Stimulated activated CD8-positive, alpha-beta memory T cell treated with anti-CD3 and anti-CD28 coated beads, Interleukin-12 subunit alpha, Interleukin-12 subunit beta, amount 100 ng/mL, for 4 hours (primary cell): ENCODE data around the gene EXOC4.

Experiments
- DNase-seq: peaks from one replicate; pipeline ENCODE4 v3.0.0-alpha.2; 2020; ENCODE audit warnings: low read depth

EXOC4 gene

DNA sequence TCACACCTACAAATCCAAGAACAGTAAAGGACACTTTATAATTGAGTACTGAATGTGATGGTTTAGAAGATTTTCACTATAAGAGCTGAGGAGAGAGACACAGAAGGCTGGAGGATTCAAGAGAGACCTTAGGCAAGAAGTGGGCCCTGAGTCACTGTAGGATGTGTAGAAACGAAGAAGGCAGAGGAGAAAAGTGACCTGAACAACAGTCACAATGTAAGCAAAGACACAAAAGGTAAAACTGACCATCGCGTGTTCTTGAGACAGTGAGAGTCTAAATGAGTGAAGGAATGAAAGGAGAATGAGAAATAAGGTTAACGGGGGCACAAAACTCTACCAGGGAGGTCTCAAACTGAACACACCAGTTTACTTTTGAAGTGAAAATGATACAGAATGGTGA lies 576.0 kb downstream of the EXOC4 start:
- no peak for DNase-seq

DNA sequence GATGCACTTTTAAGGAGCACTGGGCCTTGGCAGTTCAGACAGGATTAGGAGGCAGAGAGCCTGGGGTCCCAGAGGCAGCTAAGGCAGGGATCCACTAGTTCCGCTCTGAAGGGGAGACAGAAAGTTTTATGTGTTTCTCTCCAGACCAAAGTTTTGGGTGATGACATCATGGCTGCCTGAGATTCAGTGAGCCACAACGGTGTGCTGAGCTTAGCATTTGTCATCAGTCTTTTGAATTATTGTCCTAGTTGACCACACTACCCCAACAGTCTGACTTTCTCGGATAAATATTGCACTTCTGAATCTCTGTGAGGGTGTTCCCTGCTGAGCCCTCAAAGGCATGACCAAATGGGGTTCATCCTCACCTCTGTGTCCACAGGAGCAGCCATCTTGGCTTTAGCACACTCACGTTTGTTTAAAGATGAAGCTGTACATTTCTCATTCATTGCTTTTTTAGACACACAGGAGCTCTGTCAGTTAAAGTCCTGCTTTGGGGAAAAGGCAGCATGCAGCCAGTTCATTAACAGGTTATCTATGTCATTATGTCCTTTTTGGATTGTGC lies 576.5 kb downstream of the EXOC4 start:
- no peak for DNase-seq

DNA sequence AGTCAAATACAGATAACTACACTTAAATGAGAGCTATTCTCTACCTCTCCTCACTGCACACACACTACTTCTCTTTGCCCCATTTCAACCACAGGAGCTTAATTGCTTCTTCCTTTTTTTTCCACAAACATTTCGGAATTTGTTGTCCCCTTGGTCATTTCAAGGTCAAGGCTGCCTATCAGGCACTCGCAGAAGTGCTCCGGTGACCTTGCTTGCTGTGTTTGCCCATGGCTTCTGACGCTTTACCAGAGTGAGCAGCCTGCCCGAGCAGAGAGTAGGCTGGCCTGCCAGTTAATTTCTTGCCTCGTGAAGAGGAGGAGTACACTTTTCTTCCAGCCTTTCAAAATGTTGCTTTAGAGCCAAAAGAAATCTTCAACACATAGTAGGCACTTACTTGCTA lies 577.2 kb downstream of the EXOC4 start:
- DNase-seq: no peak

DNA sequence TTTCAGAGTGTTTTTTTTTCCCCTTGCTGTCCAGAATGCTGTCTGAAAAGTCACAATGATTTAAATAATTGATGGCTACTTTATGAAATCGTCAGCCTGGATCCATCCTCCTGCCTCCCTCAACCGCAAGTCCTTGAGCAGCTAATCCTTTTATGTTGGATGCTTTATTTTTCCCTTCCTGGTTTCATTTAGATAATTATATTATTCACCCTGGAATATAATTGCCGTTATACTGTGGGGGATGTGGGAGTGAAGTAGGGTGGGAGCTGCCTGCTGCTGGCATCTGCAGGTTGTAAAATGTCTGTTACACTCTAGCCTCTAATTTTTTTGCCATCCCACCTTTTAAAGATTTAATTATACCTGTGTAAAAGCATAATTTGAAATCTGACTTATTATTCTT lies 583.8 kb downstream of the EXOC4 start:
- DNase-seq: no peak

DNA sequence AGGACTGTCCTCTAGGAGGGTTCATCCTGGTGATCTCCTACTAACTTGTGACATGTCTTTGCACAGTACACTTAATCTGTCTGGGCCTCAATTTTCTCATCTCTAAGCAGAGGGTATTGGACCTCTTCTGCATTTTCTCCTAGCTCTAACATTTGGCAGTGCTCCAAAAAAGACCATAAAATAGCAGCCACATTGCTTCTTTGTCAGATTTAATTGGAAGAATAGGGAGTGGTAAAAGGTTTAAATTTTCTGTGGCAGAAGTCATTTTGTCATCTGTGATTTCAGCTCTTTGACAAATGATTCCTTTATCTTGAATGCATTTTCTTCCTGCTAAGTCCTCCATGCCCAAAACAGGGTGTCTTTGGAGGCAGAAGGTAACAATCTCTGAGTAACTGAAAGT lies 584.3 kb downstream of the EXOC4 start:
- DNase-seq: no peak

DNA sequence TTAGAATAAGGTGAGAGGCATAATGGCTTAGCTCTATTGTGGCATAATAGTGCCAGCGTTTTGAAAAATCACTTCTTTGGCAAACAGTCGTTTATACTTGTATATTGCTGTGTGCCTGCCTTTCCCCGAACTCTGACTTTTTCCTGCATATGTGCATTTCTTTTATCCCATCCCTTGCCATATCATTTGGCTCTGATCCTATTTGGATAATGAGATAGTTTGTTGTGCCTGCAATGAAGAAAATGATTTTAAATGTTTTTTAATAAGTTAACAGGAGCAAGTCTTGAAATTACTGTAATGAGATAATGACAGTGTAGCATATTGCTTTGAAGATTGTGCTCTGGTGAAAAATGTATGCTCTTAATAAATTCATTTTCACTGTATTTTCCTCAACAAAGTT lies 586.2 kb downstream of the EXOC4 start:
- no peak for DNase-seq

DNA sequence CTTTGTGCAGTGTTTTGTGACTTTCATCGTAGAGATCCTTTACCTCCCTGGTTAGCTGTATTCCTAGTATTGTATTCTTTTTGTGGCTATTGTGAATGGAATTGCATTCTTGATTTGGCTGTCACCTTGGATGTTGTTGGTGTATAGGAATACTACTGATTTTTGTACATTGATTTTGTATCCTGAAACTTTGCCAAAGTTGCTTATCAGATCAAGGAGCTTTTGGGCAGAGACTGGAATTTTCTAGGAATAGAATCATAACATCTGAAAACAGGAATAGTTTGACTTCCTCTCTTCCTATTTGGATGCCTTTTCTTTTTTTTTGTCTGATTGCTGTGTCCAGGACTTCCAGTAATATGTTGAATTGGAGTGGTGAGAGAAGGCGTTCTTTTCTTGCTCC lies 590.5 kb downstream of the EXOC4 start:
- DNase-seq: no peak

DNA sequence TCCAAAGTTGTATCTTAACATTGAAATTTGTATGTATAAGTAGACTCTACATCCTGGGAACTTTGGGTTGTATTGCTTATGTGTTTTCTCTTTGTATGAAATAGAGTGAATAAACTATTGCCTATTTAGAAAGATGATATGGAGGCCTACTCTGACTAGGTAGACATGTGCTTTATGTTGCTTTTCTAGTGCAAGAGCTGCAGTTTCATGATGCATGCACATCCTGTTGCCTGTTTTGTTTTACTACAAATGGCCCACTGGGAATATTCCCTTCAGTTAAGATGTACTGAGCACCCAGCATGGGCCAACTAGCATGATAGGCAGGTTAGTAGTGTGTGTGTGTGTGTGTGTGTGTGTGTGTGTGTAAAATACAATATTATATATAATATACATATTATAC lies 592.1 kb downstream of the EXOC4 start:
- no peak for DNase-seq

DNA sequence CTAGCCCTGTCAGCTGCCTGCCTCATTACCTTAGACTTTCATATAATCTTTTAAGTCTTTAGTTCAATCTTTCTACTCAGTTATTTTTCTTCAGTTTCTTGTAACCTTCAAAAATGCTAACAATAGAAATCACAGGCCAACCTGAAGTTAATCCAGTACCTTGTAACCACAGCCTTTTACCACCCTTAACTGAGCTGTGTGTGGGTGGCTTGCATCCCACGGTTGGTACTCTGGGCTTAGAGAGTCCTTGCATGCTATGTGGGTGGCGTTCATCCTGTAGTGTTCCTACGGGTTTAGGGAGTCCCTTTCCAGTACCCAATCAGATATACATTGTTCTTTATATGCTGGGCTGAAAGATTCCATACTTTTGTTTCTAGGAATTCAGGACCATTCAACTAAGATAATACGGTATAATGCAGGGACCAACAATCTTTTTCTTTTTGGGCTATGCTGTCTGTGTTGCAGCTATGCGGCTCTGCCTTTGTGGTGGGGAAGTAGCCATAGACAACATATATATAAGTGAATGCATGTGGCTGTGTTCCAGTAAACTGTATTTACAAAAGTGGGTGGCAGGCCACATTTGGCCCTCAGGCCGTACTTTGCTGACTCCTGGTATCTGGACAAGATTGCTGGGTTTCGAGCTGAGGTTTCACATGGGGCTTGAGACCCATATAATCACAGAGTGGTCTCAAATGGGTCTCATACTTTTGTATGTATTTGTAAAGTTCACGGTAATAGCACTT lies 593.5 kb downstream of the EXOC4 start:
- no peak for DNase-seq

DNA sequence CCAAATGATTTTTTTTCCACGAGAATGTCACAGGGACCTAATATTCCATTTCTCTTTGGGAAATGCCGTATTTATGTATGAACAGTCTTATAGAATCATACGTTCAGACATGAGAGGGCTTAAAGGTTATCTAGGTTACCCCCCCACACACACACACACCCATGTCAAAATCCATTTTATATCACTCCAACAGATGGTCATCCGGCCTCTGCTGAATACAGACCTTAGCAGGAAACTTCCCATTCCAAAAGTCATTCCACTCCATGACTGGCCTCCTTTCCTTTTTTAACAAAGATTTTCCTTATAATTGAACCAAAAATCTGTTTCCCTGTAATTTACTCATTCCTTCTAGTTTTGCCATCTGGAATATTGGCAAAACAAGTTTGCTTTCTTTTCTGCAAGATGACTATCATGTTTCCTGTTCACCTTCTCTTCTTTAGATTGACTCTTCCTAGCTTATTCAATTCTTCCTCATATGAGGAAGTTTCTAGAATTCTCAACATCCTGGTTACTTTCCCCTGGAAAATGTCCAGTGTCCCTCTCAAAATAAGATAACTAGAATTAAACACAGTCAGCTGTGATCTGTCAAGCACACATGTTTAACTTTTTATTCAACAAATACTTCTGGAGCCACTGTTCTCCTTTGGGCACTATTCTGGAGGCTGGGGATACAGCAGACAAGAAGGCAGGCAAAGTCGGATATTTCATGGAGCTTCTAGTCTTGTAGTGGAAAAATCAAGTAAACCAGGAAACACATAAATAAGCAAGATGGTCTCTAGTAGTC lies 597.8 kb downstream of the EXOC4 start:
- DNase-seq: no peak

DNA sequence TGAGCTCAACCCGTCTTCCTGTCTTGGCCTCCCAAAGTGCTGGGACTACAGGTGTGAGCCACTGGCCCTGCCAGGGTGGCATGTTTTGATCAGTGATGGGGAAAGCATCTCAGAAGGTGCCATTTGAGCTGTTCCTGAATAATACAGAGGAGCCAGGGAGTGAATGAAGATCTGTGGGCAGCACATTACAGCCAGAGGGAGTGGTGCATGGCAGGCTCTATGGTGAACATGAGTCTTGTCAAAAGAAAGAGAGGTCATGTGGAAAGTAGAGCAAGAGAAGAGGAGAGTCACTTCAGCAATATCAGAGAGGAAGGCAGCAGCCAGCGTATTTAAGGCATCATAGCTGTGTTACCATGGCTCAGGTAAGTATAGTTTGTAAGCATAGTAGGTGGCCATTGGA lies 598.5 kb downstream of the EXOC4 start:
- DNase-seq: no peak

DNA sequence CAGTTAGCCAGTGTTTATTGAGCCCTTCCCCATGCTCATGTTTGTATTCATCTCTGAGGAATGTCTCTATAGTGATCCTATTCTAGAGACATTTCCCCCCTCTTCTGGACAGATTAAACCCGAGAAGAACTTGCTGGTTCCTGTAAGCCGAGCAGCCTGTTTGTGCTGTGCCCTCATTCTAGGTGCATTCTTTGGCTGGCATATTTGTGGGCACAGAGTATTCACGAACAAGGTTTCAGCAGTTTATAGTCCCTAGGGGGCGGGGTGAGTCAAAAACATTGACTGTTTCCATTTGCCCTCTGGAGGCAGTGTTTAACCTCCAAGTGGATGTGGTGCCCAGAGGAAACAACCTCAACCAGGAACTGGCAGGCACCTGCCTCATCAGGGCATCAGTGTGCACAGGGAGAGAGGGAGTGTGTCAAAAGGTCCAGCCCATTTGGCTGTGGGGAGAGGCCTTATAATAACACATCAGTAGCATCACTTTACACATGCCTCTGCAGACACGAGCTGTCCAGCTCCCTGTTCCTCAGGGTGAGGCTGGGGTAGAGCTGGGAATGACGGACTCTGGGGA lies 600.9 kb downstream of the EXOC4 start:
- DNase-seq: no peak

DNA sequence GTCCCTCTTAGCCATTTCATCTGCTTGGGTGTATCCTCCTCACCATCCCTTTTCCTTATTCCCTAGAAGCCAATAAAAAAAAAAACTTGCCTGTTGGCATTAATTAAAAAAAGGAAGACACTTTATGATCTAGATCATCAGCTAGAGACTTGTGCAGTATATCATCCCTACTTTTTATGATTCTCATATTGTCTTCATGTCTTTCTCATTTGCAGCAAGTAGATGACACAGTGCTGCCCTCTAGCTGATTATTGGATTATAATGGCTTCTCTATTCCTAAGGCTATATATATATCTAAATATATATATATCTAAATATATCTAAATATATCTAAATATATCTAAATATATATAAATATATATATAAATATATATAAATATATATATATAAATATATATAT lies 601.9 kb downstream of the EXOC4 start:
- no peak for DNase-seq

DNA sequence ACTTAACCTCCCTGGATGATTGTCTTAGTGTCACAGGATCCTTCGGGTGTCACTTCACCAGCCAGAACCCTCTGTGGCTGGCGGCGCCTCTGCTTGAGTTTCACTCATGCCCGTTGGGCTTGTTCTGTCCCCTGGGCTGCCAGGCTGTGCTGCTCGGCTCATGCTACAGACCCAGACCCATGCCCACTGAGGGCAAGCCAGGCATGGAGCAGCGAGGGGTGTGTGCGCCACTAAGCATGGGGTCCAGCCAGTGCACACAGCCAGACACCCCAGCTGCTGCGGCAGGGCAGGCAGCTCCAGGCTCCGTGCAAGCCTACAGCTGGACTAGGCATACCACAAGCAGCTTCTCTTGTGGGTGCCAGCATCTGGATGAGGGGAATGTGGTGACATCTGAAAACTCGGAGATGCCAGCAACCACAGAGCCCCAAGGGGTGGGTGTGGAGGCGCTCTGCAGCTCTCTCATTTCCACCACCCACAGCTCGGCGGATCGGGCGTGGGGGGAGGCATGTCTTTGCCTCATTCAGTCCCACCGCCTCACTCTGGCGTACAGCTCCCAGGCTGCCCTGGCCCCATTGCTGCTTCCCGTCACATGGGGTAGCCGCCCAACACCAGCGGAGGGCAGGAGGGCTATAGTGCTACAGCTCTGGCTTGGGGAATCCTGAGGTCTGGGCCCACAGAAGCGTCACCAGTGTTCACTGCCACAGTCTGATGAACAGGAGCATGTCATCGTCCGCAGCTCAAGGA lies 604.7 kb downstream of the EXOC4 start:
- no peak for DNase-seq

DNA sequence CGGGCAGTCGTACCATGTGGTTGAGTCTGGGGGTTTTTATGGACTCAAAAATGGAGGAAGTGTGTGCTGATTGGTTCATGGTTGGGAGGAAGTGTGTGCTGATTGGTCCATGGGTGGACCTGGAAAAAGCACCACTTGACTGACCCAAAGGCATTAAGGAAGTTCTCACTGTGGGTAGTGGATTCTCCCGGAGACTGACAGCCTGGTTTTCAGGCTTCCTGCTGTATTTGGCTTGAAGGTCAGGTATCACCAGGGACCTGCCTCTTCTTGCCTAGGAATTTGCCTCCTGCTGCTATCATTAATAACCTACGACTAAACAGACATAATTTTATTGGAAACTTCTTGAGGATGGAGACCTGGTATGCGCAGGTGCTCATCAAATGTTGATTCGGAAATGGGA lies 605.4 kb downstream of the EXOC4 start:
- DNase-seq: no peak

DNA sequence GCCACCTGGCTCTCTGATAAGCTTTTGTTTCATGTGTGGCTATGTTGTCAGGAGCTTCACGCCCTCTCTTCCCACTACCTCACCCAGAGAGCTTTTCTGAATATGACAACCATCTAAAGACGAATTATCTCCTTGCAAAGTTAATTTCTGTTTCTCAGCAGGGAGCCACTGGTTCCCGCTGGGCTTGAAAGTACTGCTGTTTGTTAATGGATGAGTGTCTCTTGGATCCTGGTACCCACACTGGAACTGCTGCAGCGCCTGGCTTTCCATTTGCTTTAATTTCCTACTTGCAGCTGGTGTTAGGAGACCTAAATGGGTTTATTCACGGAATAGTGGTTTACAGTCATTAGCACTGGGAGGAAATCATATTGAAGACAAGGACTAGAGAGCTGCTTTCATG lies 606.4 kb downstream of the EXOC4 start:
- no peak for DNase-seq

DNA sequence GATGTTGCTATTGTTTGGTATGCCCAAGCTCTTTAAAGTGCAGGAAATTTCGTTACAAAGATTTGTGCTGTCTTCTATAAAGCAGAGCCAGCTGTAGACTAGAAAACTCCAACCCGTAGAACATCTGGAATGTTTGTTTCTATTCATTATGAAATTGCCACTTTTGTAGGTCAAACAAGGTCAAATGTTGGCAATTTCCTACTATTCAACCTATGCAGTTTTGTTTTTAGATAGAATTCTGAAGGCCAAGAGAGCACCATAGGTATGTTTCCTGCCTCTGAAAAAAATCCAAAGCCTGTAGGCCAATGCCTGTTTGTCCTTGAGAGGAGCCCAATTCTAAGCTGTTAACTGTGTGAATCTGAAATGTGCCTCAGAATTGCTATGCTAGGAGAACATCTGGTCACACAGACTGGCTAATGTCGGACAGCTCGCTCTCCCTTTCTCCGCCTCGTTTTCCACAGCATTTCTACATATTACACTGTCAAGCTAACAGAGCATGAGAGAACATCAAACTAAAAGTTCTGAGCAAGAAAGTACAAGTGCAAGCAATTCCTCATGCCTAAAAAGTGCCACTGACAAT lies 607.1 kb downstream of the EXOC4 start:
- DNase-seq: no peak

DNA sequence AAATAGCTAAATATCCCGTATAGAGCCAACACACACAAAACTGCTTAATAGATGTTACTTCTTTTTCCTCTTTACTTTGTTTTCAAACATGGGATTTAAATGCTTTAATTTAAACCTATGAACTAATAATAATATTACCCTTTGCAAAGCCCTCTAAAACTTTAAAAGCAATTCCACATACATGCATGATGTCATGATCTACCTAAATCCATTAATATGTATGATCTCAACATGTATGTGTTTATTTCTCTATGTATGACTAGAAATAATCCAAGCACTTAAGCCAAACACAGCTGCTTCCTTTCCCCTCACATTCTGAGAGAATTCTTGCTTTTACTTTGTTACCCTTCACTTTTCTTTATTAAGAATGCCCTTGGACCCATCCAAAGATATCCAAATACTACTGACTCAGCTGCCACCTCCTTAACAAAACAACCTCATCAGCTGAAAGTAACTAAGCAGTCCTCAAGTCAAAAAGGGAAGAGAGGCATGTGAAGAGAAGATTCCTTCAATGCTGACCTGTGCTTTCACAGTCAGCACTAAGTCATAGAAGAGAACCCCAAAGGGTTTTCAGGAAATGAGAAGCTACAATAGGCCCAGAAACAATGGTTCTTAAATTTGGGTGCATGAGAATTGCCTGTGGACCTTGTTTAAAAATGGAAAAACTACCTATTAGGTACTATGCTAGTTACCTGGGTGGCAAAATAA lies 607.9 kb downstream of the EXOC4 start:
- no peak for DNase-seq

DNA sequence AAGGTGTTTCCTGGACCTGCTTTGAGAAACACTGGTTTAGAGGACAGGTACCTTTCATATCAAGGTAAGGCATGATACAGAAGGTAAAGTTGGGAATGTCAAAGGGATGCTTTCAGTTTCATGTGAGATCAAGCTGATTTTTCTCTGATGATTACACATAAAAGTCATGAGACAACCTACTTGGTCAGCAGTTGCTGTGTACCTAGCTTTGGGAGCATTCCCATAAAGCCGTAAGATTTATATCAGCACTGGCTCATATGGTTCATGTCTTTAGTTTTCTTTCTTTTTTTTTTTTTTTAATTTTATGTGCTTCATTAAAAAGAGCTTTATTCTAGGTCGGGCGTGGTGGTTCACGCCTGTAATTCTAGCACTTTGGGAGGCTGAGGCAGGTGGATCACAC lies 609.0 kb downstream of the EXOC4 start:
- no peak for DNase-seq

DNA sequence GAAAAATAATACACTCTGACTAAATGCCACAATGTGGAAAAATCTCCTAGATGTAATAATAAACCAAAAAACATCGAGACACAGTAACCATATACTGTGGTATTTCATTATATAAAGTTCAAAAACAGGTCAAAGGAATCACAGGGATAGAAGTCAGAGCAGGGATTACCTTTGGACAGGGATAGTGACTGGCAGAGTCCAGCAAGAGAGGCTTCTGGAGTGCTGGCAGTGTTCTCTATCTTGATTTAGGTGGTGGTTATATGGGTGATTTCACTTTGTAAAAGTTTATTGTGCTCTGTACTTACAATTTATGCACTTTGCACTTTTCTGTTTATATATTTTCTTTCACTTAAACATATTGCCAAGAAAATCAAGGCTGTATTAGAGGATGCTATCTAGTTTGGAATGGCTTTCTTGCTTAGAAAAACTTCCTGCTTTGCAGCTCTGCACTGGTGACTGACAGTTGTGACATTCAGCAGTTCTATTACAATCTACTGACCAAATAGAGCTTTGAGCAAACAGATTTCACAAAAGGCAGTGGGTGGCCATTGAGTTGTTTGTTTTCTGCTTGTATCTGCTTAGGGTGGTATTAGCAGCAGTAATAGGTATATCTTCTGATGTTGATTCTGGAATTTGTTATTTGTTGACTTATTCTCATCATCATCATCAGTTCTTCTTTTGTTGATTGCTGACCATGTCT lies 610.6 kb downstream of the EXOC4 start:
- no peak for DNase-seq

DNA sequence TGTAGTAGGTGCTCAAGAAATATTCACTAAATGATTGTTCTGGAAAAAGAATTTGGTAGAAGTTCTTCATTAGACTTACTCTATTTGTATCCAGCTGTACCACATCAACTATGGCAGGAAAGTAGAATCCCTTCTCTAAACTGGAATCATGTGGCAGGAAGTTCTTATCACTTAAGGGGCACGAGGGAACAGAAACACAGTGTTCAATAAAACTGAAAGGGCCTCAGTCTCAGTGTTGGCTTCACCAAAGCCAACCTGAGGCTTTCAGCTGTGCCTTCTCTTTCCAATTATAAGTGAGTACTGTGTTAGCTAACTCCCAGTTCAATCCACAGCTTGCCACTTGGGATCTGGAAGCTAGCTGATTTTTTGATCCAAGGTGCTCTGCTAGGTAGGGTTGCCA lies 616.7 kb downstream of the EXOC4 start:
- no peak for DNase-seq
